ENCODE data around the gene DIAPH3.
"Not testable (repeated sequence)": the region's sequence is repeated elsewhere in the genome, so short reads cannot be mapped to it uniquely, and the experiment has no call there.

Gene DIAPH3

DNA sequence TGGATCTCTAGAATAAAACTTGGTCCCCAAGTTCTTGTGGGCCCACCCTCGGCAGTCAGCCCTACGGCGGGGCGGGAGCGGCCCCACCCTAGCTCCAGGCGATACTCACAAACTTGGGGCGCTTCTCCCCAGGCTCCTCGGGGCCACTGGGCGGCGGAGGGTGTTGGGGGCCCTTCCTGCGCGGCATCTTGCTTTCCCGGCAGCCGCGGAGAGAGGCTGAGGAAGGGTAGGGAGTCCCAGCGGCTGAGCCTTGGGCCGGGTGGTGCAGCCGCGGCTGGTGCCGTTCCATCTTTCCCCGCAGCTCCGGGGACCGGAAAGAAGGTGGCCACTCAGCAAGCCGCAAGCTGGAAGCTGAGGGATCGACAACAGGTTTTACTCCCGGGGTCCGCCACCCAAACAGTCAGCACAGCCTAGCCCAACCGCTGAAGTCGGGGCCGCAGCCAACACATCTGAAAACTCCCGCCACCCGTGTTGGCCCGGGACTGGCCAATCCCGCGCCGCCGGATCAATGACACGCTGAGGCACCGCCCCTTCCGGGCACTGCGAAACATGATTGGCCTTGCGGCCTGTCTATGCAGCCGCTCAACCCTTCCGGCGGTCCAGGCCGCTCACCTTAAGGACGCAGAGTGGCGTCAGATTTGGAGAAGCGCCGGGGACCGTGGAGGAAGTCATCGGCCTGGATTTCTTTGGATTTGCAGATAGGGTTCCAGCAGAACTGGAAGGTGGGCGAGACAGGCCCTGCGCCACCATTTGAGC is at the start of gene DIAPH3:
Gene DIAPH3, minus strand, starts transcription at position 451 of the 756 bp plus-strand sequence. Its CDS starts 162 bp downstream, at position 289.
- peaks cover 62% of the 10 kb centered on the region for H3K79me2 ChIP-seq (ENCODE audit: low read length)
- no peak for TF ChIP-seq CTCF (IDR thresholded peaks at IDR 0.05; ENCODE audit: low read depth, low read length)

GRCh38 chr13:60213236-60213744 is 49.6 kb upstream of the DIAPH3 start:
- H3K9me3 ChIP-seq (ENCODE audit: insufficient read depth, low read length) = no peaks in the 10 kb centered on the region
- no peaks in the 10 kb centered on the region for H4K20me1 ChIP-seq (ENCODE audit: insufficient read depth, low read length)
- H3K4me1 ChIP-seq (ENCODE audit: low read length) = no peaks in the 10 kb centered on the region
- TF ChIP-seq CTCF (IDR thresholded peaks at IDR 0.05; ENCODE audit: low read depth, low read length) (no peak), EZH2phosphoT487 (IDR thresholded peaks at IDR 0.05; ENCODE audit: low read depth) (no peak)
- H3K9ac ChIP-seq (ENCODE audit: low read length) = no peak overlapping the region
- H2AFZ ChIP-seq (ENCODE audit: low read depth, low read length) = no peak overlapping the region
- H3K36me3 ChIP-seq (replicated peaks; ENCODE audit: low read depth, low read length) = no peaks in the 10 kb centered on the region
- H3K27me3 ChIP-seq (ENCODE audit: low read depth, low read length) = peaks cover 7% of the 10 kb centered on the region
- no peak overlapping the region for H3K27ac ChIP-seq (ENCODE audit: low read length)
- no peak overlapping the region for H3K4me3 ChIP-seq (ENCODE audit: low read length)
- H3K4me2 ChIP-seq (ENCODE audit: low read length) = no peak overlapping the region
- no peaks in the 10 kb centered on the region for H3K79me2 ChIP-seq (ENCODE audit: low read length)

More for the DNA sequence above, at the start of gene DIAPH3:
- Histone ChIP-seq H3K36me3 (replicated peaks; ENCODE audit: low read depth, low read length) (peaks cover 23% of the 10 kb centered on the region), H3K27me3 (ENCODE audit: low read depth, low read length) (no peaks in the 10 kb centered on the region), H4K20me1 (ENCODE audit: insufficient read depth, low read length) (no peaks in the 10 kb centered on the region), H3K4me3 (ENCODE audit: low read length) (peak within 1 kb of the TSS; percentile 82), H3K4me2 (ENCODE audit: low read length) (peak within 1 kb of the TSS; percentile 82), H3K4me1 (ENCODE audit: low read length) (peaks cover 17% of the 10 kb centered on the region), H3K27ac (ENCODE audit: low read length) (peak within 1 kb of the TSS; percentile 42), H3K9ac (ENCODE audit: low read length) (peak within 1 kb of the TSS; percentile 85), H2AFZ (ENCODE audit: low read depth, low read length) (peak within 1 kb of the TSS; percentile 88), H3K9me3 (ENCODE audit: insufficient read depth, low read length) (no peaks in the 10 kb centered on the region)

GRCh38 chr13:60211548-60211947 is 47.8 kb upstream of the DIAPH3 start:
- H3K4me2 ChIP-seq (ENCODE audit: low read length) = no peak overlapping the region
- H3K4me1 ChIP-seq (ENCODE audit: low read length) = no peaks in the 10 kb centered on the region
- H3K4me3 ChIP-seq (ENCODE audit: low read length) = no peak overlapping the region
- H3K9me3 ChIP-seq (ENCODE audit: insufficient read depth, low read length) = no peaks in the 10 kb centered on the region
- H3K36me3 ChIP-seq (replicated peaks; ENCODE audit: low read depth, low read length) = no peaks in the 10 kb centered on the region
- no peaks in the 10 kb centered on the region for H4K20me1 ChIP-seq (ENCODE audit: insufficient read depth, low read length)
- TF ChIP-seq EZH2phosphoT487 (IDR thresholded peaks at IDR 0.05; ENCODE audit: low read depth) (no peak), CTCF (IDR thresholded peaks at IDR 0.05; ENCODE audit: low read depth, low read length) (no peak)
- no peaks in the 10 kb centered on the region for H3K79me2 ChIP-seq (ENCODE audit: low read length)
- no peak overlapping the region for H3K27ac ChIP-seq (ENCODE audit: low read length)
- H2AFZ ChIP-seq (ENCODE audit: low read depth, low read length) = no peak overlapping the region
- H3K27me3 ChIP-seq (ENCODE audit: low read depth, low read length) = peaks cover 7% of the 10 kb centered on the region
- H3K9ac ChIP-seq (ENCODE audit: low read length) = no peak overlapping the region

DNA sequence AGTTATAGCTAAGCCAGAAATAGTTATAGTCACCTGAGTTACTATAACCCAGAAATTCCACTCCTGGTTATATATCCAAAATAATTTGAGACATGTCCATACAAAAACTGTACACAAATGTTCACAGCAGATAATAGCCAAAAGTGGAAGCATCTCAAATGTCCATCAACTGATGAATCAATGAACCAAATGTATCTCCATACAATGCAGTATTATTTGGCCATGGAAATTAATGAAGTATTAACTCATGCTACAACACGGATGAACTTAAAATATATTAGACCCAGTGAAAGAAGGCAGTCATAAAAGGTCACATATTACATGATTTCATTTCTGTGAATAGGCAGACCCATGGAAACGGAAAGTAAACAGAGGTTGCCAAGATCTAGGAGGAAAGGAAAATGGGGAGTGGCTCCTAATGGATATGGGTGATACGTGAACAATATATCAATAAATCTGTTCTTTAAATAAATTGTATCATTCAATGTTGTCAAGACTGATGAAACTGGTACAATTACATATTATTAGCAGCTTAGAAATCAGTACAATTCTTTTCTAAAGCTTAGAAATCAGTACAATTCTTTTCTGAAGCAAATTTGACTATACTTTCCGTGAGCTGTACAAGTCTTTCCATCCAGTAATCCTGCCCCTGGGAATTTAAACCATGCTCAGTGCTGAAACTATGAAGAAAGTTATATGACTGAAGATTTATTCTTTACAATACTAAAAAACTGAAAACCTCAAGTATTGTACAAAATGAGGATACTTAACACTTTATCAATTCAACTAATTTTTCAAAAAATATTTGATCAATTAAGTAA is 47.0 kb upstream of the DIAPH3 start:
- H3K4me3 ChIP-seq (ENCODE audit: low read length) = no peak overlapping the region
- no peaks in the 10 kb centered on the region for H3K79me2 ChIP-seq (ENCODE audit: low read length)
- no peaks in the 10 kb centered on the region for H3K4me1 ChIP-seq (ENCODE audit: low read length)
- H2AFZ ChIP-seq (ENCODE audit: low read depth, low read length) = no peak overlapping the region
- no peak overlapping the region for H3K27ac ChIP-seq (ENCODE audit: low read length)
- H4K20me1 ChIP-seq (ENCODE audit: insufficient read depth, low read length) = no peaks in the 10 kb centered on the region
- H3K4me2 ChIP-seq (ENCODE audit: low read length) = no peak overlapping the region
- no peaks in the 10 kb centered on the region for H3K36me3 ChIP-seq (replicated peaks; ENCODE audit: low read depth, low read length)
- no peaks in the 10 kb centered on the region for H3K9me3 ChIP-seq (ENCODE audit: insufficient read depth, low read length)
- H3K9ac ChIP-seq (ENCODE audit: low read length) = no peak overlapping the region
- TF ChIP-seq EZH2phosphoT487 (IDR thresholded peaks at IDR 0.05; ENCODE audit: low read depth) (no peak), CTCF (IDR thresholded peaks at IDR 0.05; ENCODE audit: low read depth, low read length) (no peak)
- peaks cover 7% of the 10 kb centered on the region for H3K27me3 ChIP-seq (ENCODE audit: low read depth, low read length)

- not testable (repeated sequence) for H3K9me3 ChIP-seq (ENCODE audit: insufficient read depth, low read length); H3K4me1 ChIP-seq (ENCODE audit: low read length); H4K20me1 ChIP-seq (ENCODE audit: insufficient read depth, low read length); H3K79me2 ChIP-seq (ENCODE audit: low read length); H3K9ac ChIP-seq (ENCODE audit: low read length); H3K36me3 ChIP-seq (replicated peaks; ENCODE audit: low read depth, low read length); H3K27ac ChIP-seq (ENCODE audit: low read length); H3K4me2 ChIP-seq (ENCODE audit: low read length); H2AFZ ChIP-seq (ENCODE audit: low read depth, low read length); H3K4me3 ChIP-seq (ENCODE audit: low read length); H3K27me3 ChIP-seq (ENCODE audit: low read depth, low read length)
These were observed 41.8 kb upstream of the DIAPH3 start for GRCh38 chr13:60205499-60205898.

Measured in OCI-LY3 (cell line).